Panc1 (cell line): ENCODE measurements around the gene ATOH8. TPM values are rescaled to one million over a fixed set of nuclear protein-coding genes. Genes with fewer than 3 reads are reported as not detected.

Source experiments
- ATAC-seq: fragments of 200-7000 bp; cut with Tn5 transposase; 2 replicates; pipeline ENCODE4 v1.9.1; 2020; ENCODE audit warnings: mild to moderate bottlenecking, moderate library complexity
- BruUV-seq: library from RNA; stranded (reverse); fragments of 400-500 nt; replicated peaks from 2 replicates; lab custom pipeline; 2021; lab: Mats Ljungman, UMichigan
- CTCF ChIA-PET: fragments of 300-600 bp; sonication (Branson Sonifier 250); formaldehyde crosslinking; loops from one replicate; lab custom pipeline; 2022; ENCODE audit warnings: antibody characterized with exemption; lab: Charles Lee
- POLR2A ChIA-PET: fragments of 300-600 bp; sonication (Branson Sonifier 250); formaldehyde crosslinking; loops from one replicate; lab custom pipeline; 2022; ENCODE audit warnings: antibody characterized with exemption; lab: Charles Lee
- DNase-seq: peaks from one replicate; pipeline ENCODE4 v3.0.0-alpha.2; 2010; ENCODE audit warnings: low read depth, low spot score
- H3K27ac ChIP-seq: 2 replicates; pipeline ENCODE4 v1.5.1; 2011; ENCODE audit warnings: mild to moderate bottlenecking, low read length, inconsistent platforms
- H3K27me3 ChIP-seq: fragments of 200-500 bp; sonication (Bioruptor generic); 2 replicates; pipeline ENCODE4 v1.6.0; 2014; ENCODE audit warnings: low read length, inconsistent platforms; ENCODE audit not compliant: control insufficient read depth, insufficient read depth
- H3K36me3 ChIP-seq: fragments of 200-500 bp; sonication (Bioruptor generic); 2 replicates; pipeline ENCODE4 v1.5.1; 2014; ENCODE audit warnings: inconsistent platforms, mild to moderate bottlenecking, low read length, moderate library complexity; ENCODE audit not compliant: control insufficient read depth, insufficient read depth
- H3K4me1 ChIP-seq: 2 replicates; pipeline ENCODE4 v1.5.1; 2011; ENCODE audit warnings: inconsistent platforms, mild to moderate bottlenecking, low read length, moderate library complexity; ENCODE audit not compliant: control insufficient read depth, insufficient read depth
- H3K4me3 ChIP-seq, 2 experiments: 2 replicates each; pipeline ENCODE4 v1.5.1; 2011 to 2012; ENCODE audit warnings: low read depth in 2 of 2, low read length in 2 of 2, mild to moderate bottlenecking in 2 of 2, inconsistent platforms in 1 of 2, moderate library complexity in 1 of 2
- H3K9me3 ChIP-seq: fragments of 200-500 bp; sonication (Bioruptor generic); 2 replicates; pipeline ENCODE4 v1.5.1; 2014; ENCODE audit warnings: low read depth, mild to moderate bottlenecking, inconsistent platforms, low read length, moderate library complexity; ENCODE audit not compliant: control insufficient read depth, insufficient read depth
- CTCF ChIP-seq: fragments of 450-650 bp; IDR thresholded peaks from 2 replicates; pipeline ENCODE4 v1.5.1; 2017; ENCODE audit warnings: mild to moderate bottlenecking
- POLR2AphosphoS5 ChIP-seq: IDR thresholded peaks from 2 replicates; pipeline ENCODE4 v1.6.1; 2012; ENCODE audit warnings: mild to moderate bottlenecking, low read depth, low read length, moderate library complexity
- REST ChIP-seq, 2 experiments: IDR thresholded peaks; 2 replicates each; pipeline ENCODE4 v1.6.1; 2011 to 2012; ENCODE audit warnings: low read depth in 2 of 2, control low read depth in 1 of 2, low read length in 1 of 2, mild to moderate bottlenecking in 1 of 2, moderate library complexity in 1 of 2; ENCODE audit not compliant: insufficient read depth in 1 of 2
- SIN3A ChIP-seq: IDR thresholded peaks from 2 replicates; pipeline ENCODE4 v1.6.1; 2012; ENCODE audit warnings: low read depth, mild to moderate bottlenecking, low read length, moderate library complexity, borderline replicate concordance; ENCODE audit not compliant: insufficient read depth
- TCF7L2 ChIP-seq: IDR thresholded peaks from 2 replicates; pipeline ENCODE4 v1.6.1; 2011; ENCODE audit warnings: mild to moderate bottlenecking, low read depth, low read length, inconsistent platforms
- in situ Hi-C: cut with HindIII; loops from 2 replicates; pipeline ENCODE4 v1.10.0; 2016; ENCODE audit warnings: low sequenced_read_pairs, low pct_unique_long_range_greater_than_20kb
- intact Hi-C: fragments of 100-400 bp; cut with micrococcal nuclease; formaldehyde crosslinking; loops from one replicate; pipeline ENCODE4 v1.10.0; 2022; ENCODE audit not compliant: unreplicated experiment
- total RNA-seq: library from RNA; stranded (reverse); gene quantifications from one replicate; pipeline ENCODE4 v1.2.1, GENCODE V29; 2021; ENCODE audit not compliant: unreplicated experiment

ATOH8 gene
- total RNA-seq, 1 experiment from 2014 or later = 3.8 TPM

DNA sequence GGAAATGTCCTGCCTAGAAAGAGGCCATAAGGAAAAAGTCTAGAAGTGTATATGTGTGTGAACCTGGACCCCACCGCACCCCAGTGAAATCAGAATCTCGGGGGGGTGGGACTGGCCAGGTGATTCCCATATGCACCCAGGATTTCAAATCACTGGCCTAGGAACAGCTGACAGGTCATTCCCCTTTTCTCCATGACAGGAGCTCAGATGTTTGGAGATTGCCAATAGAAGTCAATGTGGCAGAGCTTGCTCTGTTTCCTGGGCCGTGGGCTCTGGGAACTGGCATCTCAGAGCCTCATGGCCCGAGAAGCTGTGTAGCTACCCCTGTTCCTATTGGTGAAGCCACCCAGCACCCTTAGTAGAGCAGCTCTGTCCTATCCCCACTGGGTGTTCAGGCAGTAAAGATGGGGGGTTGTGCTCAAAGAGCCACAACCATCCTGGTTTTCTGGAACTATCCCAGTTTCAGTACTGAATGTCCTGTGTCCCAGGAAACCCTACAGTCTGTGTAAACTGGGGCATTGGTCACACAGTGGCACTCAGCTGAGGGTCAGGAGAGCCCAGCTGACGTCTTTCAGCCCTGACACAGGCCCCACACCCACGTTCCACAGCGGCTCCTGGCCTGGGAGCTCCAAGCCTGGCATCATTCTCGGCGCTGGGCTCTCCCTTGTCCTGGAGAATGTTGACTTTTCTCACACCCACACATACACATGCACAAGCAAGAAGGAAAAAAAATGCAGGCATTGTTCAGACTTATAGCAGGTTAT is 40.8 kb upstream of the ATOH8 start:
- no peaks in the 10 kb centered on the region for H3K4me1 ChIP-seq
- intact Hi-C loops (no loop called here), in situ Hi-C loops (no loop called here)
- ChIA-PET CTCF (interaction anchor here (0.6 kb wide), 1 partner anchor 15 kb away, joined by 3 read pairs; no protein-coding TSS in a partner anchor), POLR2A (no interaction called here)
- no peak for TF ChIP-seq CTCF
- TF ChIP-seq REST (IDR thresholded peaks at IDR 0.05; ENCODE audit: insufficient read depth in 1 of 2, low read depth in 2 of 2, low read length in 1 of 2) = no peak
- no peak for TF ChIP-seq POLR2AphosphoS5
- TF ChIP-seq SIN3A = no peak
- ATAC-seq (no peak), DNase-seq (no peak)
- H3K4me3 ChIP-seq = no peak overlapping the region
- no peaks in the 10 kb centered on the region for H3K9me3 ChIP-seq
- BruUV-seq = no TSS peak
- H3K36me3 ChIP-seq = no peaks in the 10 kb centered on the region
- no peaks in the 10 kb centered on the region; the same call in 1 of the 2 replicates for H3K27me3 ChIP-seq
- H3K27ac ChIP-seq = no peak overlapping the region

GRCh38 chr2:85713836-85714235 is 40.0 kb upstream of the ATOH8 start:
- BruUV-seq = no TSS peak
- ATAC-seq = no peak

More at GRCh38 chr2:85713836-85714235, 40.0 kb upstream of the ATOH8 start:
- H3K4me3 ChIP-seq = no peak overlapping the region
- intact Hi-C loops = no loop called here
- H3K27me3 ChIP-seq = no peaks in the 10 kb centered on the region
- in situ Hi-C loops = no loop called here
- no peaks in the 10 kb centered on the region for H3K9me3 ChIP-seq
- no peak for TF ChIP-seq POLR2AphosphoS5
- TF ChIP-seq SIN3A = no peak
- no peak for TF ChIP-seq TCF7L2
- TF ChIP-seq CTCF = no peak
- no peak for TF ChIP-seq REST (IDR thresholded peaks at IDR 0.05; ENCODE audit: insufficient read depth in 1 of 2, low read depth in 2 of 2, low read length in 1 of 2)
- H3K4me1 ChIP-seq = no peaks in the 10 kb centered on the region
- H3K36me3 ChIP-seq = no peaks in the 10 kb centered on the region
- no peak for DNase-seq
- no peak overlapping the region for H3K27ac ChIP-seq
- POLR2A ChIA-PET = no interaction called here
- CTCF ChIA-PET = interaction anchor here (0.5 kb wide), 1 partner anchor 136 kb away, joined by 3 read pairs; no protein-coding TSS in a partner anchor
